ENCODE measurements around the gene FAP.

GRCh38 chr2:162280654-162281053, 37.4 kb upstream of the FAP start:
- TF ChIP-seq CTCF (IDR thresholded peaks at IDR 0.05) (no peak), ZFP36 (IDR thresholded peaks at IDR 0.05; ENCODE audit: borderline replicate concordance, partially characterized antibody) (no peak), RARB (CRISPR knock-in tag; IDR thresholded peaks at IDR 0.05) (no peak), EHMT2 (IDR thresholded peaks at IDR 0.05; ENCODE audit: low read depth) (no peak), CBX2 (IDR thresholded peaks at IDR 0.05; ENCODE audit: borderline replicate concordance, low read depth) (no peak)

All from A549 (cell line).